Middle frontal gyrus (tissue), 1 donor: ENCODE measurements around the gene CRTAC1.

Experiments used
- DNase-seq: peaks from one replicate; pipeline ENCODE4 v3.0.0-alpha.2; 2015; ENCODE audit warnings: low spot score; ENCODE audit errors: extremely low spot score

CRTAC1 gene

DNA sequence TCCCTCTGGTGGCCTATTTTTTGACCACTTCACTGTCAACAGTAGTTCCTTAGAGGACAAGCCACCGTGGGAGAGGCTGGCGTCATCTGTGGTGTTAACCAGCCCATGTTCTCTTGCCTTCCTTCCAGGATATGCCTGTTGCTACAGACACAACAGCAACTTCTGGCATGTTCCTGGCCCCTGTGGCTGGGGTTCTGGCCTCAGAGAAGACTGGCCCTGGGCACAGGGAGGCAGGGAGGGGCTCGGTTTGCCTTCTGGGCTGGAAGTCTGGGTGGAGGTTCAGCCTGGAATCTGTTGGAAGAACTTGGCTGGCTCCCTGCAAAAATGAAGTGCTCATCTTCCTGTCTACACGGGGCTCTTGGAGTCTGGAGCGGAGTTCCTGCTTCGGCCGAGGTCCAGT is 155.0 kb downstream of the CRTAC1 start:
- no peak for DNase-seq

GRCh38 chr10:97874332-97874731 is 156.1 kb downstream of the CRTAC1 start:
- no peak for DNase-seq

DNA sequence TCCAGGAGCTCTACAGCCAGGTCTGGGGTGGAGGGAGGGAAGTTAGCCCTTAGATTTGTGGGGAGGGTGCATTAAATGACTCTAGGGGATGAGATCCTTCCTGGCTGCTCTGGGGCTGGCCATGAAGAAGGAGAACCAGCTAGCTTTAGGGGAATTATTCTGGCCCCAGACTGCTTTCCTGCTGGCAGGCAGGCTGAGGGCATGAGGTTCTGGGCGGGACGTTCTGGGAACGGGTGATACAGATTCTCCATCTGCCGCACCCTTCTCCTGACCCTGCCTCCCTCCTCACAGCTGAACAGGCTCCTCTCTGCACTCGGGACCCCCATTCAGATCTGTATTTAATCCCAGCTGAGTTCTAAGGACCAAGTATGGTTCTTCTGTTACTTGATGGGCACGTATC is 156.9 kb downstream of the CRTAC1 start:
- DNase-seq = no peak

- DNase-seq = no peak
These were observed 159.4 kb downstream of the CRTAC1 start for GRCh38 chr10:97870990-97871389.

- peak; percentile 59 for DNase-seq
These were observed 161.1 kb downstream of the CRTAC1 start for GRCh38 chr10:97869091-97870042.

DNA sequence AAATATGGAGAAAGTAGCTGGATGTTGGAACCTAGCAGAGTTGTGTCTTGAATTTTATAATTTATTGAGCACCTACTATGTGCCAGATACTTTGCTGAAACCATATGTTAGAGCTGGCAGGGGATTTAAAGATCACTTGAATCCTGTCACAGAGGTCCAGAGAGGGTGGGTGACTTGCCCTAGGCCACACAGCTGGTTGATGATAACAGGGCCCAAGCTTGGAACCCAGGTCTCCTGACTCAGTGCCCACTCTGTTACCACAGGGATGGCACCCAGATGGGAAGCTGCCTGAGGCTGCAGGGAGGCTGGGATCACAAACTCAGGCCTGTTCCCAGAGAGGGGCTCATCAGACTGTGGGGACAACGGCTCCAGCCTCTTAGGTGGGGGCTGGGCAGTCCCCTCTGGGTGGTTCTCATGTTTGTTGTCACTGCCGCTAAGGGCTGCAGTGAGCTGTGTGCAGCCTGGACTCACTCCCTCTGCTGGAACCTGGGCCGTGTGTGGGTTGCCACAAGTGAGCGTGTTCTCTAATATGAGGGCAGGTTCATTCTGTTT is 162.2 kb downstream of the CRTAC1 start:
- no peak for DNase-seq

DNA sequence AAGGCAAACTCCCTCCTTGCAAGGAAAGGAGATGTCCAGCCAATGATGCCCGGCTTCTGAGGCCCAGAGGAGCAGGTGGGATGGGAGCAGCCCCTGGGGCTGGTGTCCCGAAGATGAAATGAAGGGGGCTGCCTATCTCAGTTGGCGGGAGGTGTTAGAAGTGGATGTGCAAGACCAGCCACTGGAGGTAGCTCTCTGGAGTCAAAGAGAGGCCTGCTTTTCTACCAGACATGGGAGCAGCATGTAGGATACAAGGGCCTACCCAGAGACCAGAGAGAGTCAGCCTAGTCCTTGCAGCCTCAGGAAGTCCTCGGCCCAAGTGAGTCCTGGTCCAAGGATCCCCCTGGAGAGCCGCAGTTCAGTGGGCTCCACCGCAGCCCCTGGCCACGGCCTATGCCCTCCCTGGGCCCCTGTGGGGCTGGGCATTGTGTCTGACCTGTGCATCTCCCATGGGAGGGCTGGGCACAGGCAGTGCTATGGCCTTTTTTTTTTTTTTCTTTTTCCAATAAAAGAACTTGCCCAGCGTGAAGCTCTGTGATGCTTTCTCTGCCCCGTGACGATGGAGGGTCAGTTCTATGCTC is 163.1 kb downstream of the CRTAC1 start:
- DNase-seq = no peak

DNA sequence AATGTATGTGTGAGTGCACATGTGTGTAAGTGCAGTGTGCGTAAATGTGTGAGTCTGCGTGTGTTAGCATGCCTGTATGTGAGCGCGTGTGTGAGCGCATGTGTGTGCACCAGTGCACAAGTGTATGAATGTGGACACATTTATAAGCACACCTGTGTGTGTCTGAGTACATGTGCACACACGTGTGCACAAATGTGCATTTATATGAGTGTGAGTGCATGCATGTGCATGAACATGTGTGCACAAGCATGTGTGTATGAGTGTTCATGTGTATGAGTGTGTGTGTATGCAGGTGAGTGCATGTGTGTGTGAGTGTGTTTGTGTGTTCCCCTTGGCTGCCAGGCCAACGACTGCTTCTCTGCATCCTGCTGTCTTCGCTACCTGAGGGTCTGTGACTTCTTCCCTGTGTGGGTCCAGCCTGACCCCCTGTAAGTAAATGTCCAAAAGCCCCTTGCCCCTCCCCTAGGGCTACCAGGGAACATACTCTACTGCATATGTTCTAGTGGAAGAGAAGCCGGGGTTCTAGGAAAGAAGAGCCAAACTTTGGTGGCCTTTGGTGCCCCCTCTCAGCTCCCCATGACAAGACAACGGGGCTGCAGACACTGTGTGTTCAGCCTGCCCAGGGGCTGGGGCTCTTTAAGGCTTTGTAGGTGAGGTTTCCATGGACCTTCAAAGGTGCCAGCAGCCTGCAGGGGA is 163.7 kb downstream of the CRTAC1 start:
- no peak for DNase-seq

- no peak for DNase-seq
These were observed 164.9 kb downstream of the CRTAC1 start for GRCh38 chr10:97865488-97865887.

- no peak for DNase-seq
These were observed 166.6 kb downstream of the CRTAC1 start for GRCh38 chr10:97863808-97864207.

DNA sequence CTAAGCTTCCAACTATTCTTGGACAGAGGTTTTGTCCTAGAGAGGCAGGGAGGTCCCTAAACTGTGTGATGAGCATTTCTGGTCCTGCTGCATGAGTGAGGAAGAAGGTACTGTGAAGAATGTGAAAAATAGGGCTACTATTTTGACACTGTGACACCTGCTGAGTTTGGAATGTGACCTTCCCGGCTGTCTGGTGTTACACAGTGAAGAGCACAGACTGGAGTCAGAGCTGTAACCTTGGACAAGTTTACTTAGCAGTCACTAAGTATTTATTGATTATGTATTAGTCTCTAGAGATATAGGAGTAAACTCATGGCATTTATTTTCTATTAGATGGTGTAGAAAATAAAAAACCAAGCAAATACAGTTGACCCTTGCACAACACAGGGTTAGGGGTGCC is 168.5 kb downstream of the CRTAC1 start:
- DNase-seq = no peak

DNA sequence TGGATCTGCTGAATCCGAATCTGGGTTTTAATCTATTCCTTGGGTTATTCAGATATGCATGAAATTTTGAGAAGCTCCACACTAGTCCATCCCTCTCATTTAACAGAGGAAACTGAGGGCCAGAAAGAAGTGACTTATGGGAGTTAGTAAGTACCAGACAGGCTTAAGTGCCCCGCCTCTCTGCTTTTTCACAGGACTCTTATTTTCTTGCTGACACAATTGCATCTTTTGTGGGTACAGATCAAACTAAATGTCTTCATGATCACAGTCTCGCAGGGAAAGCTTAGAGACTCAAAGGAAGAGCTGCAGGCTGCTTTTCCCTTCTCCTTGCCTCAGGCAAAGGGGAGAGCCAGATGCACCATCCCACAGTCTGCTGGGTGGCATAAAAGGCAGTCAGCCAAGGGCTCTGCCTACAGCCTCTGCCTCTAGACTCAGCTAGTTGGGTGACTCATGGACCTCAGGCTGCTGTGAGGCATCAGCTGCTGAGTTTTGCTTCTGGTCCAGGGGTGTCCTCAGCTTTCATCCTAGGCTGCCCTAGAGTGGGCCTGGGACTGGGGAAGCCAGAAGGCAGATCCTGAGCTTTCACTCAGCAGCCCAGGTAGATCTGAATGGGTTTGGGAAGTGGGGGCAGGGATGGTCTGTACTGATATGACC is 169.2 kb downstream of the CRTAC1 start:
- DNase-seq = peak; percentile 65

DNA sequence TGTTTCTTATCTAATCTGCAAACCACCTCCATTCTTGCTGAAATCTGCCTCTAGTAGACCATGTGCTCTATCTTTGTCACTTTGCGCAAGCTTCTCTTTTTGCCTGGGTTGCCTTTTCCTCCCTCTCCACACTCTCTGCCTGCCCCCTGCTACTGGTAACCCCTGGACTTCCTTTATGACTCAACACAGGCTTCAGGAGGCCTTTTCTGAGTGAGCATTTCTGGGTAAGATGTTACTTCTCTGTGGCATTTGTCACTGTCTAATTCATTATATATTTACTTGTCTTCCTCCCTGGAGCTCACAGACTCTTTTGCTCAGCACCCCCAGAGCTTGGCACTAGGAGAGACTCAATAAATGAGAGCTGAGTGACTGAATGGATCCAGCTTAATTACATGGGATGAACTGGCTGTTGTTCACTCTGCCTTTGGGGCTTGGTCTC is 172.4 kb downstream of the CRTAC1 start:
- DNase-seq = no peak

DNA sequence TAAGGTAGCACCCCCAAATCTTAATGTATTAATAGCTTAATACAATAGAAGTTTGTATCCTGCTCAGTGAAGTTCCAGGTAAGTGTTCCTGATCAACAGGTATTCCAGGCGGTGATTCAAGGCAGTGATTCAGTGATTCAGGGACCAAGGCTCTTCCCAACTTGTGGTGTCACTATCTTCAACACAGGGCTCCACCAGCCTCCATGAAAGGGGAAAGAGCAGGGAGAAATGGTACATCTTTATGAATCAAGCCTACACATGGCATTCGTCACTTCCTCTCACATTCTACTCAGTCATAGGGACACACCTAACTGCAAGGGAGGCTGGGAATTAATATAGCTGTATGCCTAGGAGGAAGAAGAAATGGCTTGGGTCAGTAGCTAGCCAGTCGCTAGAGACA is 175.7 kb downstream of the CRTAC1 start:
- DNase-seq = no peak

- no peak for DNase-seq
These were observed 177.5 kb downstream of the CRTAC1 start for GRCh38 chr10:97852840-97853405.

GRCh38 chr10:97852277-97852676 is 178.1 kb downstream of the CRTAC1 start:
- no peak for DNase-seq

DNA sequence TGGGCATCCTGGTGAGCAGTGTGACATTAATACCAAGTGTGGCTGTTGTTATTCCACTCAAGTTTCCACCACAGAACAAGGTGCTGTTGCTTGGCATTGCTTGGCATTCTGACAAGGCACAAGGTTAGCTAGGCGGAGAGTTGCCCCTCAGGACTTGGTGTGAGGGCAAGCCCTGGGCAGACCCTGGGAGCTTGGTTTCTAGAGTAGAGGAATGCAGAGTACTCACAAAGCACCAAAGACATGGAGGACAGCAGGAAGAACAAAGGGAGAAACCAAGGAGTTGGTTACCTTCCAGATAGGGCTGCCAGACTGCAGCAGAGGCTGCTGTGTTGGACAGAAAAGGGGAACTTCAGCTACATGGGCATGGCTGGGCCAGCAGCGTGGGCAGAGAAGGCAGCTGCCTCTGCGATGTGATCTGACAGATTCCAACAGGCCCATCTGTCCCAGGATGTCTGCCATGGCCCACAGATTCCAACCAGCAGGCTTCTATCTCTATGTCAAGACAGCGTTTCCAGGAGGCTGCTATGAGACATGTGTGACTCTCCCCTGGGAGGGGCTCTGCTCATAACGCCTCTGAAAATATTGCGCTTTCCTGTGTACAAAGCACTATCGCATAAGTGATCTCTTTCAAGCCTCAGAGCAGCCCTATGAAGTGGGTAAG is 178.9 kb downstream of the CRTAC1 start:
- peak; percentile 64 for DNase-seq

GRCh38 chr10:97850446-97850845 is 180.0 kb downstream of the CRTAC1 start:
- no peak for DNase-seq

DNA sequence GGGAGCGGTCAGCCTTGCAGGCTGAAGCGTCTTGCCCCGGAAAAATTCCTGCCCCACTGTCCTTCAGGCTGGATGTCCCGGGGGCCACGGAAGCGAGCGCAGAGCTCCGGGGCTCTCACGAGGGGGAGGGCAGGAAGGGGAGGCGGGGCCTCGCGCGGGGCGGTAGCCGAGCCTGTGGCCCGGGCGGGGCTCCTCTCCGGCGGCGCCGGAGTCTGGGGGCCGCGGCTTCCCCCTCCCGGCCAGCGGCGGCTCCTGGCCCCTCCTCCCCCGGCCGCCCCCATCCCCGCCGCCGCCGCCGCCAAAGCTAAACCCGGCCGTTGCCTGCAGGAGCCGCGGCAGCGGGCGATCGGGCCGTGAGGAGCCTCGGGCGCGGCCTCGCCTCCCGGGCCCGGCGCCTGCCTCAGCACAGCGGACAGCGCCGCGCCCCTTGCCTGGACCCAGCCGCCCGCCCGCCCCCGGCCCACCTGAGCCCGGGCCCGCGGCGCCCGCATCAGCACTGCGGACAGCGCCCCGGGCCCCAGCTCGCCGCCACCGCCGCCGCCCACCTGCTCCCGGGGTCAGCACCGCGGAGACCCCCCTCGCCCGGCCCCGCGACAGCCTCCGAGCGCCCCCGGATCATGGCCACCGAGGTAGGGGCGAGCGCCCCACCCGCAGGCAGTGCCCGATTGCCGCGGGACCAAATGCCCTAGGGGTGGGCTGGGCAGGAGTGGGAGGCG is 180.6 kb downstream of the CRTAC1 start, which contains the start of gene GOLGA7B:
Gene GOLGA7B, plus strand, starts transcription at position 157 of the 716 bp plus-strand sequence. Its CDS starts 461 bp downstream, at position 618.
- no peak for DNase-seq
